IMR-90 (cell line): Measurements from ENCODE around the gene IL4R. TPM values are rescaled to one million over a fixed set of nuclear protein-coding genes. Genes with fewer than 3 reads are reported as not detected.

ENCODE experiments used
- ATAC-seq: fragments of 200-7000 bp; cut with Tn5 transposase; 2 replicates; pipeline ENCODE4 v1.9.1; 2020; ENCODE audit warnings: low read depth, mild to moderate bottlenecking, moderate library complexity
- BruUV-seq: library from RNA; stranded (reverse); fragments of 400-500 nt; replicated peaks from 2 replicates; lab custom pipeline; 2021; lab: Mats Ljungman, UMichigan
- CTCF ChIA-PET: fragments of 300-600 bp; formaldehyde crosslinking; extraction: SDS; loops from one replicate; lab custom pipeline; 2021; ENCODE audit warnings: antibody characterized with exemption; lab: Yijun Ruan, JAX
- POLR2A ChIA-PET: fragments of 300-600 bp; sonication (Branson Sonifier 250); formaldehyde crosslinking; loops from one replicate; lab custom pipeline; 2022; ENCODE audit warnings: antibody characterized with exemption; ENCODE audit not compliant: unreplicated experiment; lab: Charles Lee
- DNase-seq: peaks from one replicate; pipeline ENCODE4 v3.0.0; 2013
- H2AFZ ChIP-seq: replicated peaks from 2 replicates; pipeline ENCODE3; 2013; ENCODE audit warnings: low read length, mild to moderate bottlenecking; ENCODE audit not compliant: poor library complexity
- H2AK5ac ChIP-seq: 2 replicates; pipeline ENCODE4 v1.6.1; 2013; ENCODE audit warnings: low read depth, low read length, inconsistent platforms
- H2AK9ac ChIP-seq: replicated peaks from 2 replicates; pipeline ENCODE3; 2013; ENCODE audit warnings: mild to moderate bottlenecking, low read depth, low read length, moderate library complexity; ENCODE audit not compliant: poor library complexity
- H2BK120ac ChIP-seq: 2 replicates; pipeline ENCODE4 v1.6.1; 2013; ENCODE audit warnings: low read depth, low read length, inconsistent platforms
- H2BK15ac ChIP-seq: 3 replicates; pipeline ENCODE4 v1.6.1; 2013; ENCODE audit warnings: low read depth, low read length, inconsistent platforms
- H2BK20ac ChIP-seq: 2 replicates; pipeline ENCODE4 v1.6.1; 2013; ENCODE audit warnings: low read depth, mild to moderate bottlenecking, inconsistent platforms, low read length, moderate library complexity
- H2BK5ac ChIP-seq: 2 replicates; pipeline ENCODE4 v1.6.1; 2013; ENCODE audit warnings: mild to moderate bottlenecking, low read depth, low read length, inconsistent platforms; ENCODE audit not compliant: poor library complexity, severe bottlenecking
- H3K14ac ChIP-seq: replicated peaks from 2 replicates; pipeline ENCODE4 v1.6.1; 2013; ENCODE audit warnings: low read depth, low read length, inconsistent platforms
- H3K18ac ChIP-seq: 2 replicates; pipeline ENCODE4 v1.6.1; 2013; ENCODE audit warnings: low read depth, low read length, control low read depth
- H3K23ac ChIP-seq: 2 replicates; pipeline ENCODE4 v1.6.1; 2013; ENCODE audit warnings: low read depth, low read length, inconsistent platforms
- H3K27ac ChIP-seq: 2 replicates; pipeline ENCODE4 v1.5.1; 2013; ENCODE audit warnings: mild to moderate bottlenecking, control low read depth, low read length; ENCODE audit not compliant: insufficient read depth
- H3K27me3 ChIP-seq: 2 replicates; pipeline ENCODE4 v1.6.1; 2013; ENCODE audit warnings: low read length; ENCODE audit not compliant: control insufficient read depth, insufficient read depth
- H3K36me3 ChIP-seq: 2 replicates; pipeline ENCODE4 v1.6.1; 2013; ENCODE audit warnings: low read length, mixed read lengths; ENCODE audit not compliant: control insufficient read depth, insufficient read depth
- H3K4ac ChIP-seq: 2 replicates; pipeline ENCODE4 v1.6.1; 2013; ENCODE audit warnings: low read depth, low read length, inconsistent platforms
- H3K4me1 ChIP-seq: 2 replicates; pipeline ENCODE4 v1.6.1; 2013; ENCODE audit warnings: low read length, mixed read lengths; ENCODE audit not compliant: control insufficient read depth, insufficient read depth
- H3K4me2 ChIP-seq: 2 replicates; pipeline ENCODE4 v1.6.1; 2013; ENCODE audit warnings: low read depth, mild to moderate bottlenecking, control low read depth, low read length, moderate library complexity
- H3K4me3 ChIP-seq: 2 replicates; pipeline ENCODE4 v1.5.1; 2013; ENCODE audit warnings: low read depth, mild to moderate bottlenecking, control low read depth, low read length, moderate library complexity; ENCODE audit not compliant: insufficient read depth
- H3K56ac ChIP-seq: 2 replicates; pipeline ENCODE4 v1.6.1; 2013; ENCODE audit warnings: low read length, inconsistent platforms; ENCODE audit not compliant: insufficient read depth; ENCODE audit errors: extremely low read depth
- H3K79me1 ChIP-seq, 2 experiments: 2 replicates each; pipeline ENCODE4 v1.6.1; 2013; ENCODE audit warnings: low read length in 2 of 2, inconsistent platforms in 1 of 2, low read depth in 1 of 2
- H3K9ac ChIP-seq: 2 replicates; pipeline ENCODE4 v1.6.1; 2013; ENCODE audit warnings: low read depth, low read length, control low read depth
- H3K9me1 ChIP-seq: 2 replicates; pipeline ENCODE4 v1.6.1; 2013; ENCODE audit warnings: low read length, inconsistent platforms; ENCODE audit not compliant: insufficient read depth
- H3K9me3 ChIP-seq: 2 replicates; pipeline ENCODE4 v1.6.1; 2013; ENCODE audit warnings: low read length; ENCODE audit not compliant: control insufficient read depth, insufficient read depth
- H4K20me1 ChIP-seq: 2 replicates; pipeline ENCODE4 v1.6.1; 2013; ENCODE audit warnings: low read length, inconsistent platforms; ENCODE audit not compliant: insufficient read depth
- H4K5ac ChIP-seq: 2 replicates; pipeline ENCODE4 v1.6.1; 2013; ENCODE audit warnings: mild to moderate bottlenecking, low read depth, low read length, control low read depth
- H4K8ac ChIP-seq, 2 experiments: 2 replicates each; pipeline ENCODE4 v1.6.1; 2013; ENCODE audit warnings: low read depth in 2 of 2, low read length in 2 of 2, control low read depth in 1 of 2, inconsistent platforms in 1 of 2
- H4K91ac ChIP-seq: 2 replicates; pipeline ENCODE4 v1.6.1; 2013; ENCODE audit warnings: low read depth, low read length, inconsistent platforms; ENCODE audit not compliant: insufficient read depth
- CTCF ChIP-seq: conservative IDR thresholded peaks from 2 replicates; pipeline ENCODE4 v1.5.1; 2012; ENCODE audit warnings: mild to moderate bottlenecking, low read depth, low read length, improper control_type of control experiment
- MXI1 ChIP-seq: IDR thresholded peaks from 2 replicates; pipeline ENCODE4 v1.6.1; 2012; ENCODE audit warnings: low read depth, mild to moderate bottlenecking, low read length, moderate library complexity, borderline replicate concordance
- WGBS, 2 experiments: methylation state at CpG; one replicate each; pipeline versions ENCODE4 v1.1.5 to v1.1.7; 2013; ENCODE audit warnings: missing lambda C conversion rate in 2 of 2; ENCODE audit not compliant: insufficient read length in 1 of 2; ENCODE audit errors: extremely low coverage in 2 of 2; 5-methylcytosine and 5-hydroxymethylcytosine counted together
- dilution Hi-C: fragments of 300-500 bp; cut with HindIII; formaldehyde crosslinking; loops from one replicate; pipeline ENCODE4 v1.14.3; 2018; ENCODE audit warnings: low sequenced_read_pairs; ENCODE audit not compliant: unreplicated experiment
- in situ Hi-C: fragments of 300-500 bp; cut with MboI; formaldehyde crosslinking; loops from 3 replicates; pipeline ENCODE4 v1.14.3; 2019; ENCODE audit warnings: low sequenced_read_pairs, inconsistent platforms, mixed read lengths
- intact Hi-C: fragments of 100-400 bp; cut with micrococcal nuclease; formaldehyde crosslinking; loops from 2 replicates; pipeline ENCODE4 v1.10.0; 2022
- polyA plus RNA-seq, 3 experiments: library from polyadenylated mRNA; depleted of rRNA; stranded (reverse); fragments of >200 nt; gene quantifications; 2 replicates each; pipeline ENCODE4 v1.2.3, GENCODE V29; 2012; ENCODE audit warnings: low replicate concordance in 1 of 3
- total RNA-seq: library from RNA; depleted of rRNA; stranded (reverse); fragments of >200 nt; gene quantifications from 2 replicates; pipeline ENCODE4 v1.2.3, GENCODE V29; 2012
- TF ChIP-seq, protein P1 (sequence below): fragments of 150-350 bp; IDR thresholded peaks from 2 replicates; pipeline ENCODE4 v1.6.1; 2016; ENCODE audit warnings: low read depth, mild to moderate bottlenecking, low read length, moderate library complexity, borderline replicate concordance

IL4R gene
- total and polyA plus RNA-seq, 2 of the 4 experiments (the other 2 are of a cell fraction): 6.3 to 18.7 TPM

DNA sequence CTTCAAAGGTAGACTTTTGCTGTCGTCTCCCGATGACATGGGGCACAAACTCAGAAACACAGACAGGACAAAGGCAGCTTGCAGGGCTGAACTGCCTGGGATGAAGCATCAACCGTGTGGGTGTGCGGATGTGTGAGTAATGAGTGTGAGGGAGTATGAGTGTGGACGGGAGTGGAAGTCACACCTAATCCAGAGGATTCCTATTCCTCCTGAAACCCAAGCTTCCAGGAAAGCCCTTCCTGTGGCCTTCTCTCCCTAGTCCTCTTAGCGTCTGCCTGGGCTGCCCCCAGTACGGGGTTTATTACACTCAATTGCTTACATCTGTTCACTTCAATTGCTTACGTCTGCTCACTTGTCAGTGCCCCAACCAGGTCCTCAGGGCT lies 2.3 kb upstream of the IL4R start:
- Histone ChIP-seq H3K79me1 (peaks cover 2 to 28% of the 10 kb centered on the region in 2 experiments; a peak in 2 of 4 replicates), H3K56ac (no peak overlapping the region), H3K9ac (no peak overlapping the region), H3K4ac (peak overlapping the region; percentile 26), H2AK5ac (peak overlapping the region; percentile 83), H3K4me1 (peaks cover 13% of the 10 kb centered on the region), H2BK5ac (no peak overlapping the region), H2AFZ (peak overlapping the region; percentile 54), H4K91ac (0 out of 2 replicates have a peak overlapping the region, but pooled peaks have one; percentile 19), H2BK20ac (peak overlapping the region; percentile 2; the same call in 1 of the 2 replicates), H2BK120ac (peak overlapping the region; percentile 20; the same call in 1 of the 2 replicates), H2AK9ac (no peak overlapping the region), H4K5ac (no peak overlapping the region), H4K20me1 (peaks cover 11% of the 10 kb centered on the region), H3K36me3 (peaks cover under 1% of the 10 kb centered on the region; the same call in 1 of the 2 replicates), H3K9me3 (no peaks in the 10 kb centered on the region), H3K4me2 (no peak overlapping the region), H3K27ac (no peak overlapping the region), H3K9me1 (peaks cover 11% of the 10 kb centered on the region), H3K14ac (peak overlapping the region; percentile 34), H3K18ac (0 out of 2 replicates have a peak overlapping the region, but pooled peaks have one; percentile 7), H2BK15ac (peak overlapping the region; percentile 49; the same call in 1 of the 3 replicates), H3K4me3 (no peak overlapping the region), H4K8ac (peak overlapping the region in 1 of 2 experiments; percentile 30; a peak in 1 of 4 replicates), H3K27me3 (no peaks in the 10 kb centered on the region), H3K23ac (no peak overlapping the region)
- intact Hi-C loops (loop anchor here (5.0 kb wide), 1 partner anchor 44 kb away; the partner anchor contains the start of gene NSMCE1), in situ Hi-C loops (loop anchor here (5.0 kb wide), 1 partner anchor 44 kb away; the partner anchor contains the start of gene NSMCE1), dilution Hi-C loops (no loop called here)
- ChIA-PET POLR2A (no interaction called here), CTCF (no interaction called here)
- DNase-seq: peak; percentile 38
- TF ChIP-seq CTCF (no peak), MXI1 (no peak)
- TF ChIP-seq, protein P1, sequence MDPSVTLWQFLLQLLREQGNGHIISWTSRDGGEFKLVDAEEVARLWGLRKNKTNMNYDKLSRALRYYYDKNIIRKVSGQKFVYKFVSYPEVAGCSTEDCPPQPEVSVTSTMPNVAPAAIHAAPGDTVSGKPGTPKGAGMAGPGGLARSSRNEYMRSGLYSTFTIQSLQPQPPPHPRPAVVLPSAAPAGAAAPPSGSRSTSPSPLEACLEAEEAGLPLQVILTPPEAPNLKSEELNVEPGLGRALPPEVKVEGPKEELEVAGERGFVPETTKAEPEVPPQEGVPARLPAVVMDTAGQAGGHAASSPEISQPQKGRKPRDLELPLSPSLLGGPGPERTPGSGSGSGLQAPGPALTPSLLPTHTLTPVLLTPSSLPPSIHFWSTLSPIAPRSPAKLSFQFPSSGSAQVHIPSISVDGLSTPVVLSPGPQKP: no peak
- ATAC-seq: no peak
- no TSS peak for BruUV-seq
- 58% methylated on average over 4 of the region's 8 CpGs; no CpG with 5 or more reads in 1 of the 2 experiments for WGBS, 2 experiments
